Subcutaneous adipose tissue (tissue), 4 donors: ENCODE results near the gene C10orf105. TPM values are rescaled to one million over a fixed set of nuclear protein-coding genes. Genes with fewer than 3 reads are reported as not detected.

ENCODE experiments used
- CTCF ChIP-seq: fragments of 450-650 bp; IDR thresholded peaks from one replicate; pipeline ENCODE4 v1.5.1; 2016; ENCODE audit warnings: low read depth, mild to moderate bottlenecking, control low read depth, antibody characterized with exemption, moderate library complexity
- total RNA-seq, 4 donors: library from RNA; depleted of rRNA; stranded (reverse); fragments of >200 nt; gene quantifications; one replicate each; pipeline ENCODE4 v1.1.0, GENCODE V29; 2016

The C10orf105 gene
- total RNA-seq, 4 donors from 2014 or later, result 0.19 to 0.22 TPM; not detected in 2

GRCh38 chr10:71724539-71724938, 5.0 kb upstream of the C10orf105 start:
- no peak for TF ChIP-seq CTCF

GRCh38 chr10:71723311-71723710, 3.7 kb upstream of the C10orf105 start:
- TF ChIP-seq CTCF, result no peak

- TF ChIP-seq CTCF, result no peak
Measured at GRCh38 chr10:71722849-71723248, 3.3 kb upstream of the C10orf105 start.

- no peak for TF ChIP-seq CTCF
Measured at GRCh38 chr10:71721313-71721712, 1.7 kb upstream of the C10orf105 start.

- TF ChIP-seq CTCF, result no peak
Measured at GRCh38 chr10:71720288-71720687, 710 bp upstream of the C10orf105 start.

GRCh38 chr10:71719042-71719441, 536 bp downstream of the C10orf105 start:
- no peak for TF ChIP-seq CTCF

- no peak for TF ChIP-seq CTCF
Measured at GRCh38 chr10:71718165-71718698, 1.3 kb downstream of the C10orf105 start.
